Smooth muscle cell of the brain vasculature (primary cell): ENCODE measurements around the gene HSDL2.
A peak's percentile ranks its signal among the peaks of the same experiment; 100 is the strongest.
"Not testable (repeated sequence)": the region's sequence is repeated elsewhere in the genome, so short reads cannot be mapped to it uniquely, and the experiment has no call there.

ENCODE experiments used
- DNase-seq: peaks from one replicate; pipeline ENCODE4 v3.0.0-alpha.2; 2012; ENCODE audit warnings: low read depth, low spot score

The HSDL2 gene

GRCh38 chr9:112380102-112380824 is at the start of gene HSDL2:
Gene HSDL2, plus strand, starts transcription at chr9:112380108. Its CDS starts 56 bp downstream, at chr9:112380164.
- no peak for DNase-seq

- no peak for DNase-seq
These were observed 48.3 kb upstream of the HSDL2 start for GRCh38 chr9:112331674-112331952.

GRCh38 chr9:112332214-112332613 is 47.7 kb upstream of the HSDL2 start:
- no peak for DNase-seq

GRCh38 chr9:112332674-112332976 is 47.3 kb upstream of the HSDL2 start:
- no peak for DNase-seq

GRCh38 chr9:112332977-112333638 is 46.8 kb upstream of the HSDL2 start, which contains the start of gene PTBP3:
Gene PTBP3, minus strand, starts transcription at chr9:112333619. Its CDS starts 35,754 bp downstream, at chr9:112297865.
- DNase-seq = no peak

GRCh38 chr9:112333639-112334431 is 46.1 kb upstream of the HSDL2 start:
- peak; percentile 91 for DNase-seq

GRCh38 chr9:112334432-112334841 is 45.5 kb upstream of the HSDL2 start:
- DNase-seq = no peak

- no peak for DNase-seq
These were observed 42.4 kb upstream of the HSDL2 start for GRCh38 chr9:112337547-112337946.

GRCh38 chr9:112338561-112338960 is 41.3 kb upstream of the HSDL2 start:
- no peak for DNase-seq

GRCh38 chr9:112339886-112340285 is 40.0 kb upstream of the HSDL2 start:
- DNase-seq = no peak

GRCh38 chr9:112341730-112342129 is 38.2 kb upstream of the HSDL2 start:
- no peak for DNase-seq

- DNase-seq = no peak
These were observed 31.5 kb upstream of the HSDL2 start for GRCh38 chr9:112348257-112349007.

GRCh38 chr9:112349008-112349333 is 30.9 kb upstream of the HSDL2 start:
- DNase-seq = no peak

- DNase-seq = no peak
These were observed 28.7 kb upstream of the HSDL2 start for GRCh38 chr9:112351184-112351583.

- no peak for DNase-seq
These were observed 27.7 kb upstream of the HSDL2 start for GRCh38 chr9:112352209-112352608.

GRCh38 chr9:112354081-112354743 is 25.7 kb upstream of the HSDL2 start:
- DNase-seq = no peak

GRCh38 chr9:112355427-112355897 is 24.4 kb upstream of the HSDL2 start:
- DNase-seq = no peak

- DNase-seq = no peak
These were observed 19.7 kb upstream of the HSDL2 start for GRCh38 chr9:112360047-112360804.

GRCh38 chr9:112361601-112362000 is 18.3 kb upstream of the HSDL2 start:
- no peak for DNase-seq

GRCh38 chr9:112364761-112365160 is 15.1 kb upstream of the HSDL2 start:
- DNase-seq = no peak

- not testable (repeated sequence) for DNase-seq
These were observed 14.7 kb upstream of the HSDL2 start for GRCh38 chr9:112365257-112365656.
